HepG2 (cell line): ENCODE results near the gene DIP2C. TPM values are rescaled to one million over a fixed set of nuclear protein-coding genes. Genes with fewer than 3 reads are reported as not detected.
A peak's percentile ranks its signal among the peaks of the same experiment; 100 is the strongest.

Source experiments
- AHR ChIP-seq: IDR thresholded peaks from 2 replicates; pipeline ENCODE4 v1.6.1; 2018; ENCODE audit warnings: missing genetic modification reagents, missing compliant biosample characterization
- FOXA1 ChIP-seq, 2 experiments: fragments of 450-650 bp in 1 of 2; sonication (generic) in 1 of 2; formaldehyde crosslinking in 1 of 2; IDR thresholded peaks; 2 replicates each; pipeline versions ENCODE4 v1.4.0 to v1.6.1; 2016 to 2020; ENCODE audit warnings: missing genetic modification reagents in 1 of 2
- GTF2F1 ChIP-seq: fragments of 150-350 bp; IDR thresholded peaks from 2 replicates; pipeline ENCODE4 v1.6.1; 2014; ENCODE audit warnings: low read length
- HNRNPK ChIP-seq: fragments of 200-400 bp; formaldehyde crosslinking; IDR thresholded peaks from 2 replicates; pipeline ENCODE4 v1.6.1; 2018; ENCODE audit warnings: low read length, low read depth, moderate library complexity, mild to moderate bottlenecking; ENCODE audit not compliant: poor library complexity, severe bottlenecking
- ISX ChIP-seq: sonication (generic); formaldehyde crosslinking; conservative IDR thresholded peaks from 2 replicates; pipeline ENCODE4 v1.5.0; 2020; ENCODE audit warnings: missing genetic modification reagents
- KMT2A ChIP-seq: sonication (generic); formaldehyde crosslinking; IDR thresholded peaks from 2 replicates; pipeline ENCODE4 v1.4.0; 2020; ENCODE audit warnings: missing genetic modification reagents
- NKX3-1 ChIP-seq: sonication (generic); formaldehyde crosslinking; IDR thresholded peaks from 2 replicates; pipeline ENCODE4 v1.5.0; 2020; ENCODE audit warnings: missing genetic modification reagents
- PAF1 ChIP-seq: IDR thresholded peaks from 2 replicates; pipeline ENCODE4 v1.6.1; 2016; ENCODE audit warnings: missing genetic modification reagents, missing compliant biosample characterization
- PTBP1 ChIP-seq: fragments of 200-400 bp; formaldehyde crosslinking; IDR thresholded peaks from 2 replicates; pipeline ENCODE4 v1.6.1; 2018; ENCODE audit warnings: low read length, low read depth; ENCODE audit not compliant: poor library complexity, severe bottlenecking
- RFXAP ChIP-seq: sonication (generic); formaldehyde crosslinking; IDR thresholded peaks from 2 replicates; pipeline ENCODE4 v1.4.0; 2020; ENCODE audit warnings: missing genetic modification reagents, borderline replicate concordance
- SIN3A ChIP-seq: IDR thresholded peaks from 2 replicates; pipeline ENCODE4 v1.6.1; 2011; ENCODE audit warnings: low read depth, mild to moderate bottlenecking, control low read depth, low read length, borderline replicate concordance
- ZNF333 ChIP-seq: sonication (generic); formaldehyde crosslinking; IDR thresholded peaks from 2 replicates; pipeline ENCODE4 v1.4.0; 2020; ENCODE audit warnings: mild to moderate bottlenecking, missing genetic modification reagents, borderline replicate concordance
- polyA plus RNA-seq, 8 experiments: library from polyadenylated mRNA; depleted of rRNA in 3 of 8; stranded (reverse) in 7 of 8; unstranded in 1 of 8; fragments of >200 nt; fragmentation: Illumina TruSeq in 4 of 8; extraction: Trizol in 4 of 8; gene quantifications; 2 replicates each; pipeline versions ENCODE4 v1.2.1 to v1.2.3, GENCODE V29; 2011 to 2016; ENCODE audit warnings: low read depth in 4 of 8, missing spikeins in 1 of 8, mixed read lengths in 1 of 8; ENCODE audit not compliant: insufficient read depth in 1 of 8
- total RNA-seq, 5 experiments: library from RNA; depleted of rRNA; stranded (reverse); fragments of >200 nt; fragmentation: Illumina TruSeq; extraction: Trizol; gene quantifications; 2 replicates each; pipeline ENCODE4 v1.2.3, GENCODE V29; 2016; ENCODE audit warnings: low read depth in 1 of 5
- TF ChIP-seq, protein P1 (sequence below): IDR thresholded peaks from 2 replicates; pipeline ENCODE4 v1.6.1; 2012; ENCODE audit warnings: low read length, improper control_type of control experiment
- TF ChIP-seq, protein P2 (sequence below): sonication (generic); formaldehyde crosslinking; IDR thresholded peaks from 2 replicates; pipeline ENCODE4 v1.5.0; 2020; ENCODE audit warnings: mild to moderate bottlenecking, missing genetic modification reagents, borderline replicate concordance
- TF ChIP-seq, protein P3 (sequence below): sonication (generic); formaldehyde crosslinking; IDR thresholded peaks from 2 replicates; pipeline ENCODE4 v1.9.0; 2021; ENCODE audit warnings: missing genetic modification reagents, mild to moderate bottlenecking, borderline replicate concordance
- TF ChIP-seq, protein P4 (sequence below): IDR thresholded peaks from 2 replicates; pipeline ENCODE4 v1.6.1; 2016; ENCODE audit warnings: low read depth, missing genetic modification reagents, missing compliant biosample characterization

The DIP2C gene
- total and polyA plus RNA-seq, 2 of the 13 experiments (the other 11 are each of a cell fraction or from before 2014, with no cell fraction given), result 2.2 to 2.7 TPM

DNA sequence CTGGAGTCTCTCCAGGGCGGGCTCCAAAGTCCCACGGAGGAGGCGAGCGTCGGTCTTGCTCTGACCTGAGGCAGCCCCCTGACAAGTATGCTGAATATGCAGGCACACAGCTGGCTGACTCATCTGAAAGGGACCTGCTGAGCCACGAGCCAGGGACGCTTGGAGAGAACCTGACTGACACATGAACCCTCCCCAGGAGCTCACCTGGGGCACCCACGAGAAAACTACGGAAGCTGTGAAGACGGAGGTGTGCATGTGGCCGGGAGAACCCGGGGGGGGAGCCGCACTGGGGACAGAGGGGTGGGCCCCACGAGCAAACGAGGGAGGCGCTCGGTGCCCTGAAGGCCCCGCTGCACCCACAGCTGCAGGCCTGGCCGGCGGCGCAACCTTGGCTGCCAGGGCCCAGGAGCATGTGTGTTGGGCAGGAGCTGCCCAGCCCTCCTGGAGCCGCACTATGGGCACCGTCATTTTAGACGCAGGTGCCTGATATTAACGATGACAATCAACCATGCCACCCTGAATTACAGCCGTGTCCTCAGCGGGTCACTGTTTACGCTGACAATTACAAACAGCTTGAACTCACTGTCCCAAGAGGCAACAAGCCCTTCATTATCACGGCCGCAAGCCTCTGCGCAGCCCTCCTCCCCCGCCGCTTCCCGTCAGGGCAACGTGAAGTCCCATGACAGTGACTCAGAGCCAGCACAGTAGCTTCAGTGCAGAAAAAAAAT, 64.7 kb downstream of the DIP2C start (continued):
- TF ChIP-seq, protein P1, sequence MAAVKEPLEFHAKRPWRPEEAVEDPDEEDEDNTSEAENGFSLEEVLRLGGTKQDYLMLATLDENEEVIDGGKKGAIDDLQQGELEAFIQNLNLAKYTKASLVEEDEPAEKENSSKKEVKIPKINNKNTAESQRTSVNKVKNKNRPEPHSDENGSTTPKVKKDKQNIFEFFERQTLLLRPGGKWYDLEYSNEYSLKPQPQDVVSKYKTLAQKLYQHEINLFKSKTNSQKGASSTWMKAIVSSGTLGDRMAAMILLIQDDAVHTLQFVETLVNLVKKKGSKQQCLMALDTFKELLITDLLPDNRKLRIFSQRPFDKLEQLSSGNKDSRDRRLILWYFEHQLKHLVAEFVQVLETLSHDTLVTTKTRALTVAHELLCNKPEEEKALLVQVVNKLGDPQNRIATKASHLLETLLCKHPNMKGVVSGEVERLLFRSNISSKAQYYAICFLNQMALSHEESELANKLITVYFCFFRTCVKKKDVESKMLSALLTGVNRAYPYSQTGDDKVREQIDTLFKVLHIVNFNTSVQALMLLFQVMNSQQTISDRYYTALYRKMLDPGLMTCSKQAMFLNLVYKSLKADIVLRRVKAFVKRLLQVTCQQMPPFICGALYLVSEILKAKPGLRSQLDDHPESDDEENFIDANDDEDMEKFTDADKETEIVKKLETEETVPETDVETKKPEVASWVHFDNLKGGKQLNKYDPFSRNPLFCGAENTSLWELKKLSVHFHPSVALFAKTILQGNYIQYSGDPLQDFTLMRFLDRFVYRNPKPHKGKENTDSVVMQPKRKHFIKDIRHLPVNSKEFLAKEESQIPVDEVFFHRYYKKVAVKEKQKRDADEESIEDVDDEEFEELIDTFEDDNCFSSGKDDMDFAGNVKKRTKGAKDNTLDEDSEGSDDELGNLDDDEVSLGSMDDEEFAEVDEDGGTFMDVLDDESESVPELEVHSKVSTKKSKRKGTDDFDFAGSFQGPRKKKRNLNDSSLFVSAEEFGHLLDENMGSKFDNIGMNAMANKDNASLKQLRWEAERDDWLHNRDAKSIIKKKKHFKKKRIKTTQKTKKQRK, result no peak
- TF ChIP-seq, protein P2, sequence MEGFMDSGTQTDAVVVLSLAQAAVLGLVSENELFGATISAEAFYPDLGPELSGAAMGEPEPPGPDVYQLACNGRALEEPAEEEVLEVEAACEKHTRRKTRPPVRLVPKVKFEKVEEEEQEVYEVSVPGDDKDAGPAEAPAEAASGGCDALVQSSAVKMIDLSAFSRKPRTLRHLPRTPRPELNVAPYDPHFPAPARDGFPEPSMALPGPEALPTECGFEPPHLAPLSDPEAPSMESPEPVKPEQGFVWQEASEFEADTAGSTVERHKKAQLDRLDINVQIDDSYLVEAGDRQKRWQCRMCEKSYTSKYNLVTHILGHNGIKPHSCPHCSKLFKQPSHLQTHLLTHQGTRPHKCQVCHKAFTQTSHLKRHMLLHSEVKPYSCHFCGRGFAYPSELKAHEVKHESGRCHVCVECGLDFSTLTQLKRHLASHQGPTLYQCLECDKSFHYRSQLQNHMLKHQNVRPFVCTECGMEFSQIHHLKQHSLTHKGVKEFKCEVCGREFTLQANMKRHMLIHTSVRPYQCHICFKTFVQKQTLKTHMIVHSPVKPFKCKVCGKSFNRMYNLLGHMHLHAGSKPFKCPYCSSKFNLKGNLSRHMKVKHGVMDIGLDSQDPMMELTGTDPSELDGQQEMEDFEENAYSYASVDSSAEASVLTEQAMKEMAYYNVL, result 0 out of 2 replicates have a peak, but pooled peaks have one; percentile 45
- TF ChIP-seq AHR (CRISPR knock-in tag) (no peak), FOXA1 (IDR thresholded peaks at IDR 0.05) (no peak), FOXA1 (CRISPR knock-in tag; IDR thresholded peaks at IDR 0.05) (no peak), GTF2F1 (no peak), ZNF333 (CRISPR knock-in tag) (0 out of 2 replicates have a peak, but pooled peaks have one; percentile 45), HNRNPK (no peak), NKX3-1 (CRISPR knock-in tag) (no peak), PAF1 (CRISPR knock-in tag) (no peak), SIN3A (no peak), ISX (no peak), PTBP1 (no peak), RFXAP (no peak), KMT2A (CRISPR knock-in tag) (no peak)
- TF ChIP-seq, protein P3, sequence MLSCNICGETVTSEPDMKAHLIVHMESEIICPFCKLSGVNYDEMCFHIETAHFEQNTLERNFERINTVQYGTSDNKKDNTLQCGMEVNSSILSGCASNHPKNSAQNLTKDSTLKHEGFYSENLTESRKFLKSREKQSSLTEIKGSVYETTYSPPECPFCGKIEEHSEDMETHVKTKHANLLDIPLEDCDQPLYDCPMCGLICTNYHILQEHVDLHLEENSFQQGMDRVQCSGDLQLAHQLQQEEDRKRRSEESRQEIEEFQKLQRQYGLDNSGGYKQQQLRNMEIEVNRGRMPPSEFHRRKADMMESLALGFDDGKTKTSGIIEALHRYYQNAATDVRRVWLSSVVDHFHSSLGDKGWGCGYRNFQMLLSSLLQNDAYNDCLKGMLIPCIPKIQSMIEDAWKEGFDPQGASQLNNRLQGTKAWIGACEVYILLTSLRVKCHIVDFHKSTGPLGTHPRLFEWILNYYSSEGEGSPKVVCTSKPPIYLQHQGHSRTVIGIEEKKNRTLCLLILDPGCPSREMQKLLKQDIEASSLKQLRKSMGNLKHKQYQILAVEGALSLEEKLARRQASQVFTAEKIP (CRISPR knock-in tag), result no peak
- TF ChIP-seq, protein P4, sequence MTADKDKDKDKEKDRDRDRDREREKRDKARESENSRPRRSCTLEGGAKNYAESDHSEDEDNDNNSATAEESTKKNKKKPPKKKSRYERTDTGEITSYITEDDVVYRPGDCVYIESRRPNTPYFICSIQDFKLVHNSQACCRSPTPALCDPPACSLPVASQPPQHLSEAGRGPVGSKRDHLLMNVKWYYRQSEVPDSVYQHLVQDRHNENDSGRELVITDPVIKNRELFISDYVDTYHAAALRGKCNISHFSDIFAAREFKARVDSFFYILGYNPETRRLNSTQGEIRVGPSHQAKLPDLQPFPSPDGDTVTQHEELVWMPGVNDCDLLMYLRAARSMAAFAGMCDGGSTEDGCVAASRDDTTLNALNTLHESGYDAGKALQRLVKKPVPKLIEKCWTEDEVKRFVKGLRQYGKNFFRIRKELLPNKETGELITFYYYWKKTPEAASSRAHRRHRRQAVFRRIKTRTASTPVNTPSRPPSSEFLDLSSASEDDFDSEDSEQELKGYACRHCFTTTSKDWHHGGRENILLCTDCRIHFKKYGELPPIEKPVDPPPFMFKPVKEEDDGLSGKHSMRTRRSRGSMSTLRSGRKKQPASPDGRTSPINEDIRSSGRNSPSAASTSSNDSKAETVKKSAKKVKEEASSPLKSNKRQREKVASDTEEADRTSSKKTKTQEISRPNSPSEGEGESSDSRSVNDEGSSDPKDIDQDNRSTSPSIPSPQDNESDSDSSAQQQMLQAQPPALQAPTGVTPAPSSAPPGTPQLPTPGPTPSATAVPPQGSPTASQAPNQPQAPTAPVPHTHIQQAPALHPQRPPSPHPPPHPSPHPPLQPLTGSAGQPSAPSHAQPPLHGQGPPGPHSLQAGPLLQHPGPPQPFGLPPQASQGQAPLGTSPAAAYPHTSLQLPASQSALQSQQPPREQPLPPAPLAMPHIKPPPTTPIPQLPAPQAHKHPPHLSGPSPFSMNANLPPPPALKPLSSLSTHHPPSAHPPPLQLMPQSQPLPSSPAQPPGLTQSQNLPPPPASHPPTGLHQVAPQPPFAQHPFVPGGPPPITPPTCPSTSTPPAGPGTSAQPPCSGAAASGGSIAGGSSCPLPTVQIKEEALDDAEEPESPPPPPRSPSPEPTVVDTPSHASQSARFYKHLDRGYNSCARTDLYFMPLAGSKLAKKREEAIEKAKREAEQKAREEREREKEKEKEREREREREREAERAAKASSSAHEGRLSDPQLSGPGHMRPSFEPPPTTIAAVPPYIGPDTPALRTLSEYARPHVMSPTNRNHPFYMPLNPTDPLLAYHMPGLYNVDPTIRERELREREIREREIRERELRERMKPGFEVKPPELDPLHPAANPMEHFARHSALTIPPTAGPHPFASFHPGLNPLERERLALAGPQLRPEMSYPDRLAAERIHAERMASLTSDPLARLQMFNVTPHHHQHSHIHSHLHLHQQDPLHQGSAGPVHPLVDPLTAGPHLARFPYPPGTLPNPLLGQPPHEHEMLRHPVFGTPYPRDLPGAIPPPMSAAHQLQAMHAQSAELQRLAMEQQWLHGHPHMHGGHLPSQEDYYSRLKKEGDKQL, result no peak
